Neural progenitor cell (in vitro differentiated cells): ENCODE data around the gene MEN1. TPM values are rescaled to one million over a fixed set of nuclear protein-coding genes. Genes with fewer than 3 reads are reported as not detected.
"Not testable (repeated sequence)": the region's sequence is repeated elsewhere in the genome, so short reads cannot be mapped to it uniquely, and the experiment has no call there.

Source experiments
- DNase-seq: peaks from one replicate; pipeline ENCODE4 v3.0.0-alpha.2; 2016; ENCODE audit warnings: low spot score
- H2AFZ ChIP-seq: fragments of 200-600 bp; sonication (generic); replicated peaks from 2 replicates; pipeline ENCODE4 v1.6.1; 2016; ENCODE audit warnings: antibody characterized with exemption
- H3F3A ChIP-seq: fragments of 200-600 bp; sonication (generic); 2 replicates; pipeline ENCODE4 v1.6.1; 2016; ENCODE audit warnings: antibody characterized with exemption, low read depth
- H3K27ac ChIP-seq: fragments of 200-600 bp; sonication (generic); 2 replicates; pipeline ENCODE4 v1.5.1; 2016; ENCODE audit warnings: mild to moderate bottlenecking
- H3K27me3 ChIP-seq: fragments of 200-600 bp; sonication (generic); 2 replicates; pipeline ENCODE4 v1.6.1; 2016; ENCODE audit warnings: mild to moderate bottlenecking, moderate library complexity
- H3K36me3 ChIP-seq: fragments of 200-600 bp; sonication (generic); 2 replicates; pipeline ENCODE4 v1.5.1; 2016
- H3K4me1 ChIP-seq: fragments of 200-600 bp; sonication (generic); 2 replicates; pipeline ENCODE4 v1.6.1; 2016; ENCODE audit warnings: mixed run types
- H3K4me2 ChIP-seq: fragments of 200-600 bp; sonication (generic); 2 replicates; pipeline ENCODE4 v1.6.1; 2016
- H3K4me3 ChIP-seq: fragments of 200-600 bp; sonication (generic); 2 replicates; pipeline ENCODE4 v1.5.1; 2016
- H3K79me2 ChIP-seq: fragments of 200-600 bp; sonication (generic); 2 replicates; pipeline ENCODE4 v1.6.1; 2016; ENCODE audit warnings: low read depth
- H3K9ac ChIP-seq: fragments of 200-600 bp; sonication (generic); 2 replicates; pipeline ENCODE4 v1.6.1; 2016
- H3K9me3 ChIP-seq: fragments of 200-600 bp; sonication (generic); 2 replicates; pipeline ENCODE4 v1.5.1; 2016; ENCODE audit warnings: low read depth
- H4K20me1 ChIP-seq: fragments of 200-600 bp; sonication (generic); 2 replicates; pipeline ENCODE4 v1.6.1; 2016; ENCODE audit warnings: low read depth
- H3K27ac Mint-ChIP-seq: 3 replicates; pipeline ENCODE4 v1.8.0; 2021; ENCODE audit warnings: mixed read lengths
- H3K27me3 Mint-ChIP-seq: 2 replicates; pipeline ENCODE4 v1.8.0; 2022; ENCODE audit warnings: low read depth, mild to moderate bottlenecking, inconsistent platforms, moderate library complexity, mixed read lengths; ENCODE audit not compliant: insufficient read depth
- H3K36me3 Mint-ChIP-seq: 3 replicates; pipeline ENCODE4 v1.8.0; 2021; ENCODE audit warnings: mixed read lengths
- H3K4me1 Mint-ChIP-seq: 3 replicates; pipeline ENCODE4 v1.8.0; 2021; ENCODE audit warnings: mixed read lengths
- H3K4me3 Mint-ChIP-seq: 3 replicates; pipeline ENCODE4 v1.8.0; 2021; ENCODE audit warnings: mild to moderate bottlenecking, moderate library complexity, mixed read lengths
- H3K9me3 Mint-ChIP-seq: 3 replicates; pipeline ENCODE4 v1.8.0; 2020; ENCODE audit warnings: mixed read lengths
- EZH2 ChIP-seq: fragments of 200-600 bp; sonication (generic); IDR thresholded peaks from 2 replicates; pipeline ENCODE4 v1.6.1; 2017; ENCODE audit warnings: antibody characterized with exemption, mild to moderate bottlenecking, moderate library complexity
- EZH2phosphoT487 ChIP-seq: fragments of 200-600 bp; sonication (generic); IDR thresholded peaks from 2 replicates; pipeline ENCODE4 v1.6.1; 2017; ENCODE audit warnings: antibody characterized with exemption
- total RNA-seq: library from RNA; depleted of rRNA; stranded (reverse); fragments of >200 nt; gene quantifications from 2 replicates; pipeline ENCODE4 v1.2.3, GENCODE V29; 2015; ENCODE audit warnings: low replicate concordance
- TF ChIP-seq, protein P1 (sequence below): fragments of 200-600 bp; sonication (generic); IDR thresholded peaks from 2 replicates; pipeline ENCODE4 v1.5.1; 2017; ENCODE audit warnings: antibody characterized with exemption, mild to moderate bottlenecking

MEN1 gene
- total RNA-seq, 1 donor from 2014 or later: 11.4 TPM

DNA sequence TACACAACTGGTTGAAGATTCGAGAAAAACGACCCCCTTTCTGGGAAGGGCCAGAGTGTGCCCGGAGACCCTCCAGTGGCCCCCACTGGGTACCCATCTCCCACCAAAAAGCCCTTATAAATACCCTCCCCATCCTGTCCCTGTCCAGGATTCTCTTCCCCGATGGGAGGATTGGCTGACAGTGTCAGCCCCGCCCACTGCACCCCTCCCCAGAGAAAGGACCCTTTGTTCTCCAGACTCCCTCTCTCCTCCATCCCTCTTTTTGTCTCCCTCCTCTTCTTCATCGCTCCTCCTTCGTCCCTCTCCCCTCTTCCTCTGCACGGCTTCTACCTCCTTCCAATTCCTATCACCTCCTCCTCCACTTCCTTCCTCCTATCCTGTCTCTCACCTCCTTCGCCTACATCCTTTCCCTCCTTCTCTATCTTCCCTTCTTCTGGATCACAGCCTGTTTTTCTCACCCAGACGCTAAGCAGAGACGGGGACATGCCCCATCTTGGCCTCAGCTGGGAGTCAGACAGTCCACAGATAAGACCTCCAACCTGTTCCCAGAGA, 13.3 kb upstream of the MEN1 start:
- Mint-ChIP-seq H3K4me3 (no peak overlapping the region), H3K4me1 (peaks cover 2% of the 10 kb centered on the region), H3K36me3 (no peaks in the 10 kb centered on the region), H3K27ac (peak overlapping the region; percentile 4), H3K27me3 (peaks cover 6% of the 10 kb centered on the region), H3K9me3 (no peaks in the 10 kb centered on the region)
- Histone ChIP-seq H3K9me3 (no peaks in the 10 kb centered on the region), H3K36me3 (no peaks in the 10 kb centered on the region), H4K20me1 (no peaks in the 10 kb centered on the region), H3K4me2 (no peak overlapping the region), H3K27me3 (no peaks in the 10 kb centered on the region), H3K27ac (no peak overlapping the region), H3K4me1 (no peaks in the 10 kb centered on the region), H3K9ac (no peak overlapping the region), H3F3A (peaks cover 2% of the 10 kb centered on the region), H3K4me3 (no peak overlapping the region), H2AFZ (no peak overlapping the region), H3K79me2 (no peaks in the 10 kb centered on the region)
- no peak for DNase-seq
- TF ChIP-seq, protein P1, sequence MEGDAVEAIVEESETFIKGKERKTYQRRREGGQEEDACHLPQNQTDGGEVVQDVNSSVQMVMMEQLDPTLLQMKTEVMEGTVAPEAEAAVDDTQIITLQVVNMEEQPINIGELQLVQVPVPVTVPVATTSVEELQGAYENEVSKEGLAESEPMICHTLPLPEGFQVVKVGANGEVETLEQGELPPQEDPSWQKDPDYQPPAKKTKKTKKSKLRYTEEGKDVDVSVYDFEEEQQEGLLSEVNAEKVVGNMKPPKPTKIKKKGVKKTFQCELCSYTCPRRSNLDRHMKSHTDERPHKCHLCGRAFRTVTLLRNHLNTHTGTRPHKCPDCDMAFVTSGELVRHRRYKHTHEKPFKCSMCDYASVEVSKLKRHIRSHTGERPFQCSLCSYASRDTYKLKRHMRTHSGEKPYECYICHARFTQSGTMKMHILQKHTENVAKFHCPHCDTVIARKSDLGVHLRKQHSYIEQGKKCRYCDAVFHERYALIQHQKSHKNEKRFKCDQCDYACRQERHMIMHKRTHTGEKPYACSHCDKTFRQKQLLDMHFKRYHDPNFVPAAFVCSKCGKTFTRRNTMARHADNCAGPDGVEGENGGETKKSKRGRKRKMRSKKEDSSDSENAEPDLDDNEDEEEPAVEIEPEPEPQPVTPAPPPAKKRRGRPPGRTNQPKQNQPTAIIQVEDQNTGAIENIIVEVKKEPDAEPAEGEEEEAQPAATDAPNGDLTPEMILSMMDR: no peak
- TF ChIP-seq EZH2phosphoT487 (no peak), EZH2 (no peak)

DNA sequence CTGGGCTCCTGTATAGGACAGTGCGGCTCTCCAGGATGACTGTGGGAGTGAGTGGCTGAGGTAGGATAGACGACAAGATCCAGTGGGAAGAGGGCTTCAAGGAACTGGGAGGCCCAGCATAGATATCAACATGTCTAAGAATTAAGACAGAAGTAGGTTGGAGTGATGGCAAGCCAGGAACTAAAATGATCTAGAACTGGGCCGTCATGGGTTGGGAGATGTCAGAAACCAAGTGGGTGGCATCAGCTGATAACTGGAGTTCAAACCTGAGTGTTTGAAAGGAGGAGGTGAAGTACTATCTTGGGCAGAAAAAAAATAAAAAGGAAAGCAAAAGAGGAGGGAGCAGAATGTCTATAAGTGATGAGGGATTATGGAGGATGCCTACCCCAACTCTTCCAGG, 7.1 kb upstream of the MEN1 start:
- Histone ChIP-seq H3F3A (peaks cover 2% of the 10 kb centered on the region), H3K27ac (no peak overlapping the region), H2AFZ (no peak overlapping the region), H3K9ac (no peak overlapping the region), H4K20me1 (no peaks in the 10 kb centered on the region), H3K4me3 (no peak overlapping the region), H3K4me2 (no peak overlapping the region), H3K36me3 (no peaks in the 10 kb centered on the region), H3K27me3 (no peaks in the 10 kb centered on the region), H3K9me3 (no peaks in the 10 kb centered on the region), H3K79me2 (no peaks in the 10 kb centered on the region), H3K4me1 (no peaks in the 10 kb centered on the region)
- Mint-ChIP-seq H3K27ac (no peak overlapping the region), H3K4me3 (no peak overlapping the region), H3K27me3 (peaks cover 5% of the 10 kb centered on the region), H3K4me1 (no peaks in the 10 kb centered on the region), H3K36me3 (no peaks in the 10 kb centered on the region), H3K9me3 (no peaks in the 10 kb centered on the region)
- TF ChIP-seq, protein P1: no peak
- TF ChIP-seq EZH2 (no peak), EZH2phosphoT487 (no peak)
- DNase-seq: no peak

DNA sequence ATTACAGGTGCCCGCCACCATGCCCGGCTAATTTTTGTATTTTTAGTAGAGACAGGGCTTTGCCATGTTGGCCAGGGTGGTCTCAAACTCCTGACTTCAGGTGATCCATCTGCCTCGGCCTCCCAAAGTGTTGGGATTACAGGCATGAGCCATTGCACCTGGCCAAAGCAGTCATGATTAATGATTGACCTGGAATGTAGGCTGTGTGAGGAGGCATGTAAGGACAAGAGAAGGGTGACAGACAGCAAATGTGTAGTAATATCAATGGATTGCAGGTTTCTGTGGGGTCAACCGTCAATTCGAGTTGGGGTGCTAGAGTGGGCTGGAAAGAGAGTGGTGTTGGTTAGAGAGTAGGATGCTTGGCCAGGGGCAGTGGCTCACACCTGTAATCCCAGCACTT, 5.1 kb upstream of the MEN1 start:
- H3K27ac Mint-ChIP-seq, H3K79me2 ChIP-seq, H3K27ac ChIP-seq, H4K20me1 ChIP-seq, H3K27me3 ChIP-seq, H3F3A ChIP-seq, H3K9ac ChIP-seq, H3K4me2 ChIP-seq, H3K9me3 ChIP-seq, H3K36me3 Mint-ChIP-seq, H3K36me3 ChIP-seq, H3K27me3 Mint-ChIP-seq, DNase-seq, H2AFZ ChIP-seq, H3K4me1 ChIP-seq, H3K4me1 Mint-ChIP-seq, H3K9me3 Mint-ChIP-seq, H3K4me3 Mint-ChIP-seq, H3K4me3 ChIP-seq: not testable (repeated sequence)

DNA sequence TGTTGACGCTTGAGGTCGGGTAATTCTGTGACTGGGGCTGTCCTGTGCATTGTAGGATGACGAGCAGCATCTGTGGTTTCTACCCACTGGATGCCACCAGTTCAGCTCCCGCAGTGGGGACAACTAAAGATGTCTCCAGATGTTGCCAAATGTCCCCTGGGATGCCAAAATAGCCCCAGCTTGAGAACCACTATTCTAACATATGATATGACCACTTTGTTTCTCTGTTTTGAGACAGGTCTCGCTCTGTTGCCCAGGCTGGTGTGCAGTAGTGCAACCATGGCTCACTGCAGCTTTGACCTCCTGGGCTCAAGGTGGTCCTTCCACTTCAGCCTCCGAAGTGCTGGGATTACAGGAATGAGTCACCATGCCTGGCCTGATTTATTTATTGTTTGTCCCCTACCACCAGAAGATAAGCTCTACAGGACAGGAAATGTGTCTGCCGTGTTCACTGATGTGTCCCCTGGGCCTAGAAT, 4.4 kb upstream of the MEN1 start:
- no peak overlapping the region for H3K4me2 ChIP-seq
- no peaks in the 10 kb centered on the region for H3K36me3 ChIP-seq
- Mint-ChIP-seq H3K9me3 (no peaks in the 10 kb centered on the region), H3K4me3 (no peak overlapping the region), H3K27ac (peak overlapping the region; percentile 66), H3K36me3 (no peaks in the 10 kb centered on the region), H3K4me1 (peaks cover 5% of the 10 kb centered on the region), H3K27me3 (peaks cover 4% of the 10 kb centered on the region)
- peaks cover 7% of the 10 kb centered on the region for H3F3A ChIP-seq
- no peaks in the 10 kb centered on the region for H3K9me3 ChIP-seq
- peaks cover under 1% of the 10 kb centered on the region for H4K20me1 ChIP-seq
- no peaks in the 10 kb centered on the region for H3K79me2 ChIP-seq
- no peaks in the 10 kb centered on the region for H3K4me1 ChIP-seq
- H2AFZ ChIP-seq: no peak overlapping the region
- H3K27me3 ChIP-seq: no peaks in the 10 kb centered on the region
- TF ChIP-seq EZH2phosphoT487 (no peak), EZH2 (no peak)
- TF ChIP-seq, protein P1: no peak
- no peak overlapping the region for H3K4me3 ChIP-seq
- DNase-seq: no peak
- no peak overlapping the region for H3K9ac ChIP-seq
- H3K27ac ChIP-seq: no peak overlapping the region
